Measurements from ENCODE around the gene TPCN2. TPM values are rescaled to one million over a fixed set of nuclear protein-coding genes. Genes with fewer than 3 reads are reported as not detected.

Gene TPCN2
- total and polyA plus RNA-seq, 2 of the 4 experiments (the other 2 are of a cell fraction), result 3.4 to 8.0 TPM

DNA sequence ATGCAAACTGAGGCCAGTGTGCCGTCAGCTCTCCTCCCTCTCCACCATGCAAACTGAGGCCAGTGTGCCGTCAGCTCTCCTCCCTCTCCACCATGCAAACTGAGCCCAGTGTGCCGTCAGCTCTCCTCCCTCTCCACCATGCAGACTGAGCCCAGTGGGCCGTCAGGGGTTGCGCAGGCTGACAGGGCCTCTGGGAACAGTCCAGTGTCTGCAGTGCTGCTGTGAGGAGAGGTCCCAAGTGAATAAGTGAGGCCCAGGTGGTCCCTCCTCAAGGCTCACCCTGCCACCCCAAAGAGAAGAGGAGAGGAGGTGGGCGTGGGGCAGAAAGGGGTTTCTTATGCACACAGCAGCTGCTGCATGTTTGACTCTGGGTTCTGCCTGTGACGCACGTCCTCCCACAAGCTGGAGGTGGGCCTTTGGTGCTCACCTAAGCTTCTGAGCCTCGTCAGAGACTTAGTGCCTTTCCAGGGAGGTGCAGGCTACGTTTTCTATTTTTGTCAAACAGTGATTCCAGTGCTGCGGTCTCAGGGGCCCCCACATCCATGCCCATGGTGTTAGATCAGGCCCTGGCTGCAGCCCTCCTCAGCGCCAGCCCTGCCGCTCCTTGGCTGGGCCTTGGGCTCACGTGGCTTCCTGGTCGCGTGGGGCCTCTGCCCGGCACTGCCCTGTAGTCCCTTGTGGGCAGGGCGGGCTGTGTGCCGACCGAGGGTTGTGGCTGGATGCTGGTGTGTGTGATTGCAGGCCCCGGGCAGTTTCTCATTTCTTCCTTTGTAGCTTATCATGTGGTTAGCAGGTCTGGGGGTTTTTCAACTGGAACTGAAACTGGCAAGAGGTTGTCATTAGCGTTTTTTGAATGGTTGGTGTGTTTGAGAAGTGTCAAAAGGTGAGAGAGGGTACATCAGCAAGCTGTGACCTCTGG, 7.1 kb downstream of the TPCN2 start (continued):
- no peak for TF ChIP-seq RFX5 (IDR thresholded peaks at IDR 0.05; ENCODE audit: low read depth, low read length)

DNA sequence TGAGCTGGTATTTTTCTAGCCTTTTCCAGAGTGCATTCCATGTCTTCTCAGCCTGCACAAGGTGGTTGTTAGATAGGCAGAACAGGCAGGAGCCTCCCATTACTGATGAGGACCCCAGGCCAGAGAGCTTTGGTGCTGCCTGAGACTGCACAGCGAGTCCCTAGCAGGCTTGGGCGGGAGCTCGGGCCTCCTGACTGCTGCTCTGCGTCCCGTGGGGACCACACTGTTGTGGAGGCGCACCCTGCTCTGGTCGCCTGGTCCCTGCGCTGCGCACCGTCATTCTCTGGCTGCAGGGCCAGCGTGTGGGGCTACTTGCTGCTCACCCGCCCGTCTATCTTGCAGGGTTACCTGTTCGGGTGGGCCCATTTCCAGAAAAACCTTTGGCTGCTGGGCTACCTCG, 8.5 kb downstream of the TPCN2 start:
- H3K18ac ChIP-seq (ENCODE audit: low read depth, low read length), result no peak overlapping the region
- H4K5ac ChIP-seq (ENCODE audit: low read depth, low read length), result no peak overlapping the region
- no peak overlapping the region for H3K9ac ChIP-seq (ENCODE audit: low read depth, low read length)
- peaks cover 6 to 54% of the 10 kb centered on the region in 2 experiments; a peak in 3 of 4 replicates for H3K79me1 ChIP-seq (ENCODE audit: low read depth in 1 of 2, low read length in 2 of 2)
- no peaks in the 10 kb centered on the region for H3K9me1 ChIP-seq (ENCODE audit: insufficient read depth, low read length)
- no peak overlapping the region for H3K14ac ChIP-seq (replicated peaks; ENCODE audit: low read depth, low read length)
- no peak overlapping the region for H2BK15ac ChIP-seq (ENCODE audit: low read depth, low read length)
- WGBS, 2 experiments (ENCODE audit: extremely low coverage in 2 of 2, insufficient read length in 1 of 2), result 93% methylated on average over 15 of the region's 15 CpGs; no CpG with 5 or more reads in 1 of the 2 experiments
- no peak overlapping the region for H3K23ac ChIP-seq (ENCODE audit: low read depth, low read length)
- no peak overlapping the region for H3K56ac ChIP-seq (ENCODE audit: extremely low read depth, insufficient read depth, low read length)
- H2BK20ac ChIP-seq (ENCODE audit: low read depth, low read length), result no peak overlapping the region
- dilution Hi-C loops (cut with HindIII; ENCODE audit: low sequenced_read_pairs, unreplicated experiment), result no loop called here
- no peak overlapping the region for H3K4ac ChIP-seq (ENCODE audit: low read depth, low read length)
- ChIA-PET CTCF (interaction anchor here (0.6 kb wide), 1 partner anchor 581 kb away, joined by 4 read pairs; no protein-coding TSS in a partner anchor), POLR2A (ENCODE audit: unreplicated experiment) (no interaction called here)
- no peak overlapping the region for H2AFZ ChIP-seq (replicated peaks; ENCODE audit: low read length, poor library complexity)
- ATAC-seq (ENCODE audit: low read depth) (no peak), DNase-seq (no peak)
- no peak overlapping the region for H2BK120ac ChIP-seq (ENCODE audit: low read depth, low read length)
- H2BK5ac ChIP-seq (ENCODE audit: low read depth, low read length, poor library complexity, severe bottlenecking), result no peak overlapping the region
- BruUV-seq (replicated peaks), result no TSS peak
- no peak overlapping the region for H4K91ac ChIP-seq (ENCODE audit: insufficient read depth, low read depth, low read length)
- H3K9me3 ChIP-seq (ENCODE audit: control insufficient read depth, insufficient read depth, low read length), result no peaks in the 10 kb centered on the region
- H2AK9ac ChIP-seq (replicated peaks; ENCODE audit: low read depth, low read length, poor library complexity), result no peak overlapping the region
- peaks cover 37% of the 10 kb centered on the region for H4K20me1 ChIP-seq (ENCODE audit: insufficient read depth, low read length)
- H2AK5ac ChIP-seq (ENCODE audit: low read depth, low read length), result no peak overlapping the region
- H3K36me3 ChIP-seq (ENCODE audit: control insufficient read depth, insufficient read depth, low read length), result peaks cover 40% of the 10 kb centered on the region
- no peak overlapping the region for H3K27ac ChIP-seq (ENCODE audit: insufficient read depth, low read length)
- H3K4me3 ChIP-seq (ENCODE audit: insufficient read depth, low read depth, low read length), result no peak overlapping the region
- no peak overlapping the region for H4K8ac ChIP-seq (ENCODE audit: low read depth in 2 of 2, low read length in 2 of 2)
- in situ Hi-C loops (cut with MboI; ENCODE audit: low sequenced_read_pairs), result no loop called here
- H3K4me1 ChIP-seq (ENCODE audit: control insufficient read depth, insufficient read depth, low read length), result no peaks in the 10 kb centered on the region
- intact Hi-C loops (cut with micrococcal nuclease), result no loop called here
- H3K4me2 ChIP-seq (ENCODE audit: low read depth, low read length), result no peak overlapping the region
- no peaks in the 10 kb centered on the region for H3K27me3 ChIP-seq (ENCODE audit: control insufficient read depth, insufficient read depth, low read length)
- TF ChIP-seq, protein P1, sequence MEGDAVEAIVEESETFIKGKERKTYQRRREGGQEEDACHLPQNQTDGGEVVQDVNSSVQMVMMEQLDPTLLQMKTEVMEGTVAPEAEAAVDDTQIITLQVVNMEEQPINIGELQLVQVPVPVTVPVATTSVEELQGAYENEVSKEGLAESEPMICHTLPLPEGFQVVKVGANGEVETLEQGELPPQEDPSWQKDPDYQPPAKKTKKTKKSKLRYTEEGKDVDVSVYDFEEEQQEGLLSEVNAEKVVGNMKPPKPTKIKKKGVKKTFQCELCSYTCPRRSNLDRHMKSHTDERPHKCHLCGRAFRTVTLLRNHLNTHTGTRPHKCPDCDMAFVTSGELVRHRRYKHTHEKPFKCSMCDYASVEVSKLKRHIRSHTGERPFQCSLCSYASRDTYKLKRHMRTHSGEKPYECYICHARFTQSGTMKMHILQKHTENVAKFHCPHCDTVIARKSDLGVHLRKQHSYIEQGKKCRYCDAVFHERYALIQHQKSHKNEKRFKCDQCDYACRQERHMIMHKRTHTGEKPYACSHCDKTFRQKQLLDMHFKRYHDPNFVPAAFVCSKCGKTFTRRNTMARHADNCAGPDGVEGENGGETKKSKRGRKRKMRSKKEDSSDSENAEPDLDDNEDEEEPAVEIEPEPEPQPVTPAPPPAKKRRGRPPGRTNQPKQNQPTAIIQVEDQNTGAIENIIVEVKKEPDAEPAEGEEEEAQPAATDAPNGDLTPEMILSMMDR (conservative IDR thresholded peaks at IDR 0.05; ENCODE audit: low read depth, low read length), result no peak
- no peak for TF ChIP-seq CEBPB (IDR thresholded peaks at IDR 0.05; ENCODE audit: low read depth, low read length)
- TF ChIP-seq POLR2A (IDR thresholded peaks at IDR 0.05; ENCODE audit: low read depth, low read length), result no peak
- no peak for TF ChIP-seq NFE2L2 (IDR thresholded peaks at IDR 0.05; ENCODE audit: low read depth, low read length)
- TF ChIP-seq FOS (IDR thresholded peaks at IDR 0.05; ENCODE audit: low read depth, low read length), result no peak
- no peak for TF ChIP-seq RCOR1 (IDR thresholded peaks at IDR 0.05; ENCODE audit: insufficient replicate concordance, low read length)
- no peak for TF ChIP-seq RFX5 (IDR thresholded peaks at IDR 0.05; ENCODE audit: low read depth, low read length)
- no peak for TF ChIP-seq MAZ (IDR thresholded peaks at IDR 0.05; ENCODE audit: borderline replicate concordance, low read depth, low read length)
- no peak for TF ChIP-seq CHD1 (IDR thresholded peaks at IDR 0.05; ENCODE audit: low read depth, low read length)
- TF ChIP-seq MAFK (IDR thresholded peaks at IDR 0.05; ENCODE audit: low read depth, low read length), result no peak
- TF ChIP-seq SMC3 (IDR thresholded peaks at IDR 0.05; ENCODE audit: low read depth, low read length), result no peak
- TF ChIP-seq MXI1 (IDR thresholded peaks at IDR 0.05; ENCODE audit: borderline replicate concordance, low read depth, low read length), result no peak
- TF ChIP-seq RAD21 (IDR thresholded peaks at IDR 0.05; ENCODE audit: low read length), result no peak
- no peak for TF ChIP-seq BHLHE40 (IDR thresholded peaks at IDR 0.05; ENCODE audit: low read depth, low read length)

All from IMR-90 (cell line).